ENCODE measurements around the gene REPIN1.

Gene REPIN1

DNA sequence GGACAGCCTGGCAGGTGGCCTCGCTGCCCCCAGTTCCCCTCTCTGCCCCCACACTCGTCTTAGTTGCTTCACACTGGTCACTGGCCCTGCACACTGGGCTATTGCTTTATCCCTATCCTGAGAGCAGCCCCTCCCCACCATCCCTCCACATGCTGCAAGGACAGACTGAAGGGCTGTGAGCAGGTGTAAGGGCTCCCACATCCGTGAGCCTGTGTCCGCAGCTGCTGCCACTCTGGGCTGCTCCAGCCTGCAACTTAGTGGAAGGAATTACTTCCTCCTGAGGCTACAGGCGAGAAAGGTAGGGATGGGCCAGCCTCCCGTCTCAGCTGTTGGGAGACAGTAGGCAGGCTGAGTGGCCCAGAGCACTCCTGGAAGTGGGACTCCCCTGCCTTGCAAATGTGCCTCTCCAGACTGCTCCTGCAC, 31.0 kb upstream of the REPIN1 start:
- DNase-seq, result no peak

DNA sequence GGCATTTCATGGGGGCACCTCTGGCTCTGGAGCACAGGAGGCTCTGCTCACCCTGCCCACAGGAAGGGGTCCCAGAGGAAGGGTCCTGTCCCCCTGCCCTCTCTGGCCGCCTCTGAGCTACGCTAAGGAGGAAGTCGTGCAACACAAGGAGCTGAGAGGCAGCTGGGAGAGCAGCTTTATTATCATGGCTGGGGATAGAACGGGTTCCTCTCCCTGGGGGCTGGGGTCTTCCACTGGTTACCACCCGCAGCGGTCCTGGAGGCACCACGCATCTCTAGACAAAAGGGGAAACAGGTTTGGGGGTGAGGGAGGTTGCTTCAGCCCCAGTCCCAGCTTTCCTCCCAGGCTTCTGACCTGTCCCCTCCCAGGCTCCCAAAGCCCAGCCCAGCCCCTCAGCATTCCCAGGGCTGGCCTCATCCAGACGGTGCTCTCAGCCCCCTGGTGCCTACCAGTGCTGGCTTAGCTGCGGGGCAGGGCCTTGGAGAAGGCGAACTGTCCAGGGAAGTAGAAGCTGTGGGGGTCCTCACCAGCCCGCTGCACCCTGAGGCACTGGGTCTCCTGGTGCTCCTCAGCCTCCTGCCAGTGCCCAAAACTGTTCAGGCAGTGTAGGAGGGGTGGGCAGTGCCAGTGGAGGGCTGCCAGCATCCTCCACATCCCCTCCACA, 30.3 kb upstream of the REPIN1 start:
- DNase-seq, result no peak

DNA sequence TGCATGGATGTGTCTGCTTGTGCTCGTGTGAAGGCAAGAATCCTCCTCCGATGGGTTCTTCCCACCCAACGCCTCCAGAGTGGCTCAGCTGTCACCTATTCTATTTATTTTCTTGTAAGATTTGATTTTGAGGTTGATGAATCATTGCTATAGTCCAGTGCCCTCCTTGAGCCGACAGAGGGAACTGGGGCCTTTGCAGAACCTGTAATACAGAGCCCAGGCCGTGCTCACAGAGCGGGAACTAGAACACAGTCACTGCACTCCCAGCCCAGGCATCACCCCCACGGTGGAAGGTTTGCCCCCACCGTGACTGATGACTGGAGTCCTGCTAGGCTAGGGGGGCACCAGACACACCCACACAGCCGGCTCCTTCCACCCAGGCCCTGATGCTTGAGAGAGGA, 29.2 kb upstream of the REPIN1 start:
- no peak for DNase-seq

DNA sequence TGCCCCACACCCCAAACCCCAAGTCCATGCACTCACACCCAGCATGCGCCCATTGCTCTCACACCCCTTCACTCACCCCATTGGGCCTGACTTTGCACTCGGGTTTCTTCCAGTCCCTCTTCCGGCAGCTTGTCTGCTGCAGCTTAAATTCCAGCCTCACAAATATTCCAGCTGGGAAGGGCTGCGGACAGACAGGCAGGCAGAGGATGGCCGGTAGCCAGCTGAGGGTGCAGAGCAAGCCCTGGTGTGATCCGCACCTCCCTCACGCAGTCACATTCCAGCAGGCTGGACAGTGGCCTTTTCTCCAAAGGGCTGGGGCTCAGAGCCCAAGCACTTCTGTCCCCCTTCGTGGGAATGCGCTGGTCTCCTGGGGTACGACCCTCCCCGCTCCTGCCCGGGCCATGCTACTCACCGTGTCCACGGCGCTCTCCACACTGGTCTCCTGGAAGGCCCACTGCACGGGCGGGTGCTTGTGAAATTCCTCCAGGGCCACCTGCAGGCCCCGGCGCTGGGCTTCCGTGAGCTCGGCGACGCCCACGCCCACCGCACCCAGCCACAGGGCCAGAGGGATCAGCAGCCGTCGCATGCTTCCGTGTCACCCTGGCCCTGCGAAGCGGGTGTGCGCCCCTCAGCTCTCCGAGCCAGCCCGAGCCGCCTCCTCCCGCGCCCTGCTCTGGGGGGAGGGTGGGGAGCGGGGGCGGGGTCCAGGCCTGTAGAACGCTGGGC, 28.4 kb upstream of the REPIN1 start:
- DNase-seq, result no peak

DNA sequence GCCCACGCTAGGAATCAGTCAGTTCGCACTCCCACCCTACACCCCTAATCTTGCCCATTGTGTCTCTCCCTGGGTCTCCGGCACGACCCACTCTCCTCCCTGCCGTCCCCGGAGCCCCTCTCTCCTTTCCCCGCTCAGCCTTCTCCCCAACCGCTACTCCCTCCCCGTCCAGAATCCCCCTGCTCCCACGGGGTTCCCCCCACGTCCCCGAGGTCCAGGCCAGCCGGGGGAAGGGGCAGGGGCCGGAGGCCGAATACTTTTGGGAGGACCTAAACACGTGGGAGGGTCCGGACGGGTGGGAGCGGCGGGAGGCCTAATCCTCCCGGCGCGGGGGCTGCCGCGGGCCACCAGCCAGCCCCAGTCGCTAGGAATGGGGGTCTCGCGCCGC, 27.8 kb upstream of the REPIN1 start:
- DNase-seq, result no peak

DNA sequence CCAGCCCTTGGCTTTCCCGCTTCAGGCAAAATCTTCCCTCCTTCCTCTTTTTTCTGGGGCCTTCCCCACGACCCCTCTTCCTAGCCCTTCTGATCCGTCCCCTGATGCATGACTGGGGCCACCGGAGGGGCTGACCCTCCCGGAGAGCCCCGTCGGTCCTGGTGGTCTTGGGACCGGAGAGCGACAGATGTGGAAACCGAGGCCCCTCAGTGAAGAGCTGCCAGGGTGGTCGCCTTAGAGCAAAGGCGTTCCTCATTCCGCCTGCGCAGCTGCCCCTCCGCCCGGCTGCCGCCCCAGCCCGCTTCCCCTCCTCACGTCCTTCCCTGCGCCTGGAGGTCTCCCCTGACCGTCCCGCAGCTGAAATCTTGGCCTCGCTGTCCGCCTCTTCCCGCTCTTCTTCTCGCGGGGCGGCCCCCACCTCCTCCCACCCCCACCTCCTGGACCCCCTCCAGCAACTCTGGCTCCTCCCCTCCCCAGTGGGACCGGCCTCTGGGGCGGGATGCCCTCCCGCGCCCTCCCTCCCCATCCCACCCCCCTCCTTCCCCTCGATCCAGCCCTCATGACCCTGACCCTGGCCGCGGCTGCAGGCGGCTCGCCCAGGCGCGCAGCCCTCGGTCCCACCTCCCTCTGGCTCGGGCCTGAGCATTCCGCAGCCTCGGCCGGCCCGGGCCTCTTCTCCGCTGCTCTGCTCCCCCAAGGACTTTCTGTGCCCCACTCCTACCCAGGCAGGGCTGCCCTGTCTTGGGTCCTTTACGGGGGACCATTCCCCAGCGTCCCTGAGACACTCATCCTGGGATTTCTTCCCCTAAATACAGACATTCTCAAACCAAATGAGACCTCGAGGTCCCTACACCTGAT, 27.1 kb upstream of the REPIN1 start, which contains the start of gene RARRES2:
Gene RARRES2 (minus strand): TSS at position 367 of the 858 bp plus-strand sequence. CDS start 1,020 bp downstream, outside the sequence.
- DNase-seq, result no peak

DNA sequence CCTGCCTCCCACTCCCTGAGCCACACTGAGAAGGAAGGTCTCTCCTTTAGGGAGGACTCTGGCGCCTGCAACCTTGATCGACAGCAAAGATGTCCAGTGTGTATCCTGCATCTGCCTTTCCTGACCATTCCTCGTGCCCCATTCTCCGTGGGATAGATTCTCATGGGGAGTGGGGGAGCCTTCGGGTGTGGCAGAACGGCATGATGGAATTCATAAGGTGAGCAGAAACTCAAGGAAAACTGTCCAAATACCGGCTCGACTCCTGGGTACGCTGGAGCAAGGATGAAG, 26.6 kb upstream of the REPIN1 start:
- DNase-seq, result no peak

DNA sequence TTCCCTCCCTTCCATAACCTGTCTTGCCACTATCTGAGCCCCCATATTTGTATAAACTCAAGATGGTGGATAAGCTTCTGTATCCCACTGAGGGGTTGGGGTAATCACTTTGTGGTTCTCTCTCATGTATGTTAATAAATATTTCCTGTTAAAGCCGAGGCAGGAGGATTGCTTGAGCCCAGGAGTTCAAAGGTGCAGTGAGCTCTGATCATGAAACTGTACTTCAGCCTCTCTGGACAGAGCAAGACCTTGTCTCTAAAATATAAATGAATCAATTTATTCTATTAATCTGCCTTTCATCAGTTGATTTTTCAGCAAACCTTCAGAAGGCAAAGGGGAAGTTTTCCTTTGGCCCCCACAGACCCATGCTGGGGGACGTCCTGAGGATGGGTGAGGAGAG, 25.4 kb upstream of the REPIN1 start:
- no peak for DNase-seq

DNA sequence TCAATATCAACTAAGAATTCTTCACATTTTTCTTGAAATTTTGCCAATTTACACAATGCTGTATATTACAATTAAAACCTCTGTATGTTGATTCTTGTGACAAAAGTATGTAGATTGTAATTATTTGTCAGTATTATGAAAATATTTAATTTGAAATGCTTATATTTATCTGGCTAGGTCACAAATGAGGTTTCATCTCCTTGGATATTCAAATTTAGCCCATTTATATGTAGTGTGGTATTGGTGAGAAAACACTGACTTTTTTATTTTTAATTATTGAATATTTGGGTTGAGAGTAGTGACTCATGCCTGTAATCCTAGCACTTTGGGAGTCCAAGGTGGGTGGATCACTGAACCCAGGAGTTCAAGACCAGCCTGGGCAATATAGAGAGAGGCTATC, 24.3 kb upstream of the REPIN1 start:
- no peak for DNase-seq

DNA sequence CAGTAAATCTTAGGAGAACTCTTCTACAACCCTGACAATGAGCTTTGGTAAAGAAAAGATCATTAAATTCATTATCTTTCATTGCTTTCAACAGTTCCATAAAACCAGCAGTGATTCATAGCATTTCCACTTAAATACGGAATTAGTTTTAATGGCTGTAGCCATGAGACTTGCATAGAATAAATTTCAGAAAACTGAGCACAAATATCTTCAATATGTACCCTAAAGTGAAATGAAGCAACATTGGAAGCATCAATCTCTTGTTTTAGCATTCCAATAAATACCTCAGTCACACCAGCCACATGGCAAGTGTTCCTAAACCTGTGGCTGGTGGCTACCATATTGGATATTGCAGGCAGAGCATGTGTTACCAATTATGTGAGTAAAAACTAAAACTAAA, 23.6 kb upstream of the REPIN1 start:
- DNase-seq, result no peak

DNA sequence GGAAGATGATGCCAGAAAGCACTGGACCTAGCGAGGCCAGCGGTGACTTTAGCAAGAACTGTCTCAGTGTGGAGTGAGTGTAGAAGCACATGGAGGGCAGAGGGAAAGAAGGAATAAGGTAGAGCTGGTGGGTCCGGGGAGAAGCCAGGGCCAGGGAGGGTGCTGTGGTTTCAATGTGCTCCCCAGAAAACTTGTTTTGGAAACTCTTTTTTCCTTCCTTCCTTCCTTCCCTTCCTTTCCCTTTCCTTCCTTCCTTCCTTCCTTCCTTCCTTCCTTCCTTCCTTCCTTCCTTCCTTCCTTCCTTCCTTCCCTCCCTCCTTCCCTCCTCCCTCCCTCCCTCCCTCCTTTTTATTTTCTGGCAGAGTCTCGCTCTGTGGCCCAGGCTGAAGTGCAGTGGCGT, 21.7 kb upstream of the REPIN1 start:
- no peak for DNase-seq

DNA sequence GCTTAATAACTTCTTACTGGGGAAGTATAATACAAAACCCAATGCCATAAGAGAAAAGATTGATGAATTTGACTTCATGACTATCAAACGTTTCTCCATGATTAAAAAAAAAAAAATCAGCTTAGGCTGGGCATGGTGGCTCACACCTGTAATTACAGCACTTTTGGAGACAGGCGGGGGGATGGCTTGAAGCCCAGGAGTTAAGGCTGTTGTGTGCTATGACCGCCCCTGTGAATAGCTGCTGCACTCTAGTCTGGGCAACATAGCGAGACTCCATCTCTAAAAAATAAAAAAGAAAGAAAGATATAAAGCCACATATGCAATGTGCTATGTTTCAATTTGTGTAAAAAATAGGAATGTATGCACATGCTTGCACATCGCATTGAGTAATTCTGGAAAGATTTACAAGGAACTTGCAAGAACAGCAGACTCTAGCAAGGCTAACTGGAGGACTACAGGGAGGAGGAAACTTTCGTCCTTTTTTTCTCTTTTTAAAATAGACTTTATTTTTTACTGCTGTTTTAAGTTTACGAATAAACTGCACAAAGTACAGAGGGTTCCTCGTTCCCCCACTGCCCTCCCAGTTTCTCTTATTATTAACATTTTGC, 16.9 kb upstream of the REPIN1 start:
- peak; percentile 9 for DNase-seq

DNA sequence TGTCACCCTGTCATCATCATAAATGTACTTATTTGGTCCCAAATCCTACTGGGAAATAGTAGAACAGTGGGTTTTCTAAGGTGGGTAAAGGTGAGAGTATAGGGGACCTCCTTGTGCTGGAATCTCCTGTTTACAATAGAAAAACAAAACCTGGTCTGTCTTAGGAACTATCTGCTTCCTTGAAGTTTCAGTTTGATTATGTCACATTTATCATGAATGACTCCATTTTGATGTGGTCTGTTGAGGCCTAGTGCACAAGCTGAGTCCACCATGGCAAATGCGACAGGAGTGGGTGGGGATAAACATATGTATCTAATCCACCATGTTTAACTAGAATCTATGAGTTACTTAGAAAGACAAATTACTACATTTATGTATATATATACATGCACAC, 13.0 kb upstream of the REPIN1 start:
- no peak for DNase-seq

DNA sequence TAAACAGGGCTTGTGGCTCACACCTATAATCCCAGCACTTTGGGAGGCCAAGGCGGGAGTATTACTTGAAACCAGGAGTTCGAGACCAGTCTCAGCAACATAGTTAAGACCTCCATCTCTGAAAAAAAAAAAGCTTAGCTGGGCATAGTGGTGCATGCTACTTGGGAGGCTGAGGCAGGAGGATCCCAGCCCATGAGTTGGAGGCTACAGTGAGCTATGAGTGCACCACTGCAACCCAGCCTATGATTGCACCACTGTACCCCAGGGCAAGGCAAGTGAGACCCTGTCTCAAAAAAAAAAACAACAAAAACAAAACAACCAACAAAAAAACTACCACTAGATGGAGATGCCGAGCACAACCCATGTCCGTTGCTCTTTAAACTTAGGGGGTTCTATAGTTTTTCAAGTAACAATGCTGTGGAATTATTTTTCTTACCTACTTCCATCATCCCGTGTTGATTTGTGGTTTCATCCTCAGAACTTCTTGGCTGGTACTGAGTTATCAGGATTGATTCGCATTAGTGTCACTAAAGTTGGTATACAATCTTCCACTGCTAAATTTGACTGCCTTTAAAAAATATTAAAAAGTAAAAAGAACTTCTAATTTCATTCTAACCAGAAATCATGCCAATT, 12.2 kb upstream of the REPIN1 start:
- peak; percentile 39 for DNase-seq

DNA sequence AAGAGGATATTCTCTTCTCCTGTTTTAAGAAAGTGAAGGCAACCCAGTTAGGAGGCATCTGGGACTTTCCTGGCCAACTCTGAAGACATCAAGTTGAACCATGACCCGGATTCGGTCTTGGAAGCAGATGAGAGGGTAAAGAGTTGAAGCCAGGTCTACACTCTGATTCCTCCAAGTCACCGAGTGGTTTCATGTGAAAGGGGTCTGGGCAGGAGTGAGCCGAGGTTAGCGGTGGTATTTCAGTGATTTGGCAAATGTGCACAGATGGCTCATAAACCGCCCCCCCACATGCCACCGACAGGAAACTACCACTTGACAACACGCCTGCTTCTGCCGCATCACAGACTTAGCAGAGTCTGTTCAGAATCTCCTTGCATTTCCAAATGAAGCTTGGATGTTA, 11.4 kb upstream of the REPIN1 start:
- DNase-seq, result peak; percentile 92

DNA sequence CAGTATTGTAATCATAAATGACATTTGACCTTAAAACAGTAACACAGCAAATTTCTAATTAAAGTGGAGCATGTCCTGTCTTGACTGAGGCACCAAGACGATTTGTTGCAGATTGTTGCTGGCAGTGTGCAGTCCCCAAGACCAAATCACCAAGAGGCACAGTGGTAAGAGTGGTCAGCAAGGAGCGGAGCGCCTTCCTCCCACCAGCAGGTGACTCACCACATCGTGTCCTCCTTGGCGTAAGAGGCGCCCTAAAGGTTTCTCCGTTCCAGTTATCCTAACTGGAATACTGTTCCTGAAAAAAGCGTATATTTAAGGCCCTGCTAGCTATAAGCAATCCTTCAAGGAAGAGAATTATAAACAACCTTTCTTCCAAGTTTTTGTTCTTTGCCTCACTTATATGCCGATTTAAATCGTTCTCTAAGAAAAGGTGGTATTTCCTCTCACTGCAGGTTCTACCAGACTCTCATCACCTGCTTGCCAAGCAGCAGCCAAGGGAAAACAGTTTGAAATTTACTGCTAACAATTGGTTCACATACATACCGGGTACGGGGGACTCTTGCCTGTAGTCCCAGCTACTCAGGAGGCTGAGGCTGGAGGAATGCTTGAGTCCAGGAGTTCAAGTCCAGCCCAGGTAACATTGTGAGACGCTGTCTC, 10.7 kb upstream of the REPIN1 start:
- DNase-seq, result peak; percentile 36

DNA sequence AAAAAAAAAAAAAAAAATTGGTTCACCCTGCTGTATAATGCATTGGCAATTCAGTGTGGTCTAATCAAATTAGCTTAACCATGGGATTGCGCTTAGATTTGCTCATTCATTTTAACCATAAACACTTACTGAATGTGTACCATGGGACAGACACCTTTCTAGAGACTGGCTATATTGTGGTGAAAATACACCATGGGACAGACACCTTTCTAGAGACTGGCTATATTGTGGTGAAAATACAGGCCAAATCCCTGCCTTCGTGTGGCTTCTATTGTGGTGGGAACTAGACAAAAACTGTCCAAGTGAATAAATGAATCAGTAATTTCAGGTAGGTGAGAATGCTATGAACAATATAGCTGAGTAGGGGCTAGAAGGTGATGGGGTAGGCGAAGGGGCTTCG, 10.2 kb upstream of the REPIN1 start:
- no peak for DNase-seq

DNA sequence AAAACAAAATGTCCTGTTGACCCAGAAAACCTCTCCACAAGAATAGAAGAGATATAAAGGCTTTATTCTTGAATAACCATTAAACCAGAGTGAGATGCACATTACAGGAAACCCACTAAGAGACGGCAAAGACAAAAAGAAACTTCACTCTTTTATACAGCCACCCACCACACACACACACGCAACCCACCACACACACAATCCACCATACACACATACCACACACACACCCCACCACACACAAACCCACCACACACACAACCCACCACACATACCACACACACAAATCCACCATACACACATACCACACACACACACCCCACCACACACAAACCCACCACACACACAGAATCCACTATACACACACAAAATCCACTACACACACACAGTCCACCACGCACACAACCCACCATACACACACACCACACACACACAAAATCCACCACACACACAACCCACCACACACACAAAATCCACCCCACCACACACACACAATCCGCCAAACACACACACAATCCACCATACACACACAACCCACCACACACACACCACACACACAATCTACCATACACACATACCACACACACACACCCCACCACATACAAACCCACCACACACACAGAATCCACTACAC, 9.5 kb upstream of the REPIN1 start:
- DNase-seq, result no peak

DNA sequence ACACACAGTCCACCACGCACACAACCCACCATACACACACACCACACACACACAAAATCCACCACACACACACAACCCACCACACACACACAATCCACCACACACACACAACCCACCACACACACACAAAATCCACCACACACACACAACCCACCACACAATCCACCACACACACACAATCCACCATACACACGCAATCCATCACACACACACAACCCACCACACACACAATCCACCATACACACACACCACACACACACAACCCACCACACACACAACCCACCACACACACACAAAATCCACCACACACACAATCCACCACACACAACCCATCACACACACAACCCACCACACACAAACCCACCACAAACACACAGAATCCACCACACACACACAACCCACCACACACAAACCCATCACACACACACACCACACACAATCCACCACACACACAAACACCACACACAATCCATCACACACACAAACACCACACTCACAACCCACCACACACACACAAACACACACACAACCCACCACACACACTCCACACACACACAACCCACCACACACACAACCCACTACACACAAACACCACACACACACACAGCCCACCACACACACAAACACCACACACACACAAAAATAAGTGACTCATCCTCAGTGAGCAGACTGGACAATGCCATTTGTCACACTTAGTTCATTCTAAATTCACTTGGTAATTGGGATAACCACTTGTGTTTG, 8.8 kb upstream of the REPIN1 start:
- no peak for DNase-seq

DNA sequence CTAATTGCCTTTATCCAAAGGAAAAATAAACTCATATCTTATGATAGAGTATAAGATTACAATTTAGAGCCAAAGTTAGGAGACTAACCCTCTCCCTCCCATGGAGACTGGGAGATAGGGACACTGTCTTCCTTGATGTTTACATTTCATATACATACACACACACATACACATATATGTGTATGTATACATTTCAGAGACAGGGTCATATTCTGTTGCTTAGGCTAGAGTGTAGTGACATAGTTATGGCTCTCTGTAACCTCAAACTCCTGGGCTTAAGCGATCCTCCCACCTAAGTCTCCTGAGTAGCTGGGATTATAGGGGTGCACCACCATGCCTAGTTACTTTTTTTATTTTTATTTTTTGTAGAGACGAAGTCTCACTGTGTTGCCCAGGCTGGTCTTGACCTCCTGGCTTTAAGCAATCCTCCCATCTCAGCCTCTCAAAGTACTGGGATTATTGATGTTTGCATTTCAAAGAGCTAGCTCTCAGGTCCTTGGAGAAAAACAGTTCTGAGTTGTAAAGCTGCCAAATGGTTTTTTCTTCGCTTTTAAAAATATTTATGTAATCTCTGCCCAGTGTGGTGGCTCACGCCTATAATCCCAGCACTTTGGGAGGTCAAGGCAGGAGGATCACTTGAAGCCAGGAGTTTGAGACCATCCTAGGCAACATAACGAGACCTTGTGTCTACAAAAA, 8.1 kb upstream of the REPIN1 start:
- DNase-seq, result no peak

DNA sequence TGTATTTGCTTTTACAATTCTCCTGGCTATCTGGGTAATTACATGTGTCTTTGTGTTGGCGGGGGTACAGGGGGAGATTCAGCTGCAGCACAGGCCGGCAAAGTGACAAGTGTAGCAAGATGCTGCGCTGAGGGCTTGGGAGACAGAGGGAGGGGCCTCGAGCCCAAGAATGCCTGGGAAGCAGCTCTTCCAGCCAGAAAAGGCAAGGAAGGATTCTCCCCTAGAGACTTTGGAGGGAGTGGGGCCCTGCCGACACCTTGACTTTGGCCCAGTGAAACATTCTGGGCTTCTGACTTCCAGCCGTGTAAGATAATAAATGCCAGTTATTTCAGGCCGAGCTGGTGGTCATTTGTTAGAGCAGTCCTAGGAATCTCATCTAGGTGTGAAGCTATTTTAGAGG, 7.2 kb upstream of the REPIN1 start:
- no peak for DNase-seq
